Coronary artery (tissue), 2 donors: ENCODE measurements around the gene MYLK.
"Not testable (repeated sequence)": the region's sequence is repeated elsewhere in the genome, so short reads cannot be mapped to it uniquely, and the experiment has no call there.

ENCODE experiments used
- DNase-seq: peaks from one replicate; pipeline ENCODE4 v3.0.0-alpha.2; 2017; ENCODE audit warnings: low spot score
- H3K27ac ChIP-seq, 2 donors: fragments of 200-600 bp; sonication (generic); one replicate each; pipeline ENCODE4 v1.5.1; 2016 to 2019
- H3K4me3 ChIP-seq: fragments of 200-600 bp; sonication (generic); 2 replicates; pipeline ENCODE4 v1.5.1; 2016; ENCODE audit warnings: mild to moderate bottlenecking, moderate library complexity
- CTCF ChIP-seq: fragments of 200-600 bp; sonication (generic); IDR thresholded peaks from one replicate; pipeline ENCODE4 v1.5.1; 2019; ENCODE audit warnings: antibody characterized with exemption

Gene MYLK

GRCh38 chr3:123706871-123707270 is 177.3 kb downstream of the MYLK start:
- DNase-seq, result no peak

GRCh38 chr3:123705488-123706285 is 178.4 kb downstream of the MYLK start:
- DNase-seq, result no peak
- Histone ChIP-seq H3K4me3 (no peak overlapping the region), H3K27ac (peak overlapping the region; percentile 32 to 72)
- TF ChIP-seq CTCF, result no peak

More at GRCh38 chr3:123706871-123707270, 177.3 kb downstream of the MYLK start:
- no peak overlapping the region for H3K4me3 ChIP-seq
- TF ChIP-seq CTCF, result no peak
- no peak overlapping the region for H3K27ac ChIP-seq

- not testable (repeated sequence) for H3K4me3 ChIP-seq
- H3K27ac ChIP-seq, result peak overlapping the region; percentile 21 to 98
Measured at GRCh38 chr3:123703663-123704062, 180.5 kb downstream of the MYLK start.

GRCh38 chr3:123702720-123703119 is 181.4 kb downstream of the MYLK start:
- TF ChIP-seq CTCF, result no peak
- no peak for DNase-seq
- no peak overlapping the region for H3K4me3 ChIP-seq
- peak overlapping the region in 1 of 2 donors; percentile 98 for H3K27ac ChIP-seq

More at GRCh38 chr3:123703663-123704062, 180.5 kb downstream of the MYLK start:
- DNase-seq, result not testable (repeated sequence)

GRCh38 chr3:123702057-123702456 is 182.1 kb downstream of the MYLK start:
- not testable (repeated sequence) for DNase-seq
- TF ChIP-seq CTCF, result peak; percentile 41
- Histone ChIP-seq H3K4me3 (peak overlapping the region; percentile 81), H3K27ac (peak overlapping the region; percentile 90 to 98)

GRCh38 chr3:123700791-123701722 is 183.1 kb downstream of the MYLK start:
- peak; percentile 91 for DNase-seq
- Histone ChIP-seq H3K4me3 (peak overlapping the region; percentile 81), H3K27ac (peak overlapping the region; percentile 90 to 98)
- TF ChIP-seq CTCF, result no peak

GRCh38 chr3:123698813-123699212 is 185.3 kb downstream of the MYLK start:
- TF ChIP-seq CTCF, result no peak
- H3K27ac ChIP-seq, result peak overlapping the region; percentile 90 to 98
- H3K4me3 ChIP-seq, result peak overlapping the region; percentile 81
- DNase-seq, result no peak
